Thoracic aorta (tissue), 2 donors: ENCODE measurements around the gene MADCAM1. TPM values are rescaled to one million over a fixed set of nuclear protein-coding genes. Genes with fewer than 3 reads are reported as not detected.

ENCODE experiments used
- ATAC-seq: fragments of 150-250 bp; one replicate; pipeline ENCODE4 v1.8.0; 2017; ENCODE audit warnings: low read depth; ENCODE audit not compliant: insufficient number of reproducible peaks, low FRiP score
- DNase-seq: peaks from one replicate; pipeline ENCODE4 v3.0.0-alpha.2; 2020; ENCODE audit warnings: low spot score
- H3K27ac ChIP-seq, 2 donors: fragments of 200-600 bp; sonication (generic); 1 replicate in 1 of 2; 2 replicates in 1 of 2; pipeline ENCODE4 v1.5.1; 2016; ENCODE audit warnings: mild to moderate bottlenecking in 2 of 2, moderate library complexity in 2 of 2
- H3K27me3 ChIP-seq: fragments of 200-600 bp; sonication (generic); replicated peaks from 2 replicates; pipeline ENCODE4 v1.6.0; 2016; ENCODE audit warnings: mild to moderate bottlenecking; ENCODE audit not compliant: insufficient read depth
- H3K36me3 ChIP-seq: fragments of 200-600 bp; sonication (generic); one replicate; pipeline ENCODE4 v1.5.1; 2016
- H3K4me1 ChIP-seq, 2 donors: fragments of 200-600 bp; sonication (generic); 1 replicate in 1 of 2; 2 replicates in 1 of 2; pipeline versions ENCODE4 v1.5.1 to v1.6.0; 2016; ENCODE audit warnings: low read depth in 2 of 2, mild to moderate bottlenecking in 1 of 2; ENCODE audit not compliant: control insufficient read depth in 1 of 2
- H3K4me3 ChIP-seq: fragments of 200-600 bp; sonication (generic); 2 replicates; pipeline ENCODE4 v1.5.1; 2016; ENCODE audit warnings: mild to moderate bottlenecking
- H3K9me3 ChIP-seq: fragments of 200-600 bp; sonication (generic); 2 replicates; pipeline ENCODE4 v1.5.1; 2016
- CTCF ChIP-seq: fragments of 200-600 bp; sonication (generic); IDR thresholded peaks from one replicate; pipeline ENCODE4 v1.5.1; 2019; ENCODE audit warnings: antibody characterized with exemption
- total RNA-seq, 2 donors: library from RNA; depleted of rRNA; stranded (reverse); fragments of >200 nt; gene quantifications; one replicate each; pipeline versions ENCODE4 v1.1.0 to v1.2.3, GENCODE V29; 2016

The MADCAM1 gene
- total RNA-seq, 2 donors from 2014 or later, result 0.92 TPM; not detected in 1

- H3K27ac ChIP-seq, result peak within 1 kb of the TSS; percentile 96
- H3K4me3 ChIP-seq, result peak within 1 kb of the TSS; percentile 96
- DNase-seq, result no peak
- no peak for ATAC-seq
- peaks cover 10 to 18% of the 10 kb centered on the region in 2 donors for H3K4me1 ChIP-seq
- TF ChIP-seq CTCF, result no peak
- no peaks in the 10 kb centered on the region for H3K36me3 ChIP-seq
- no peaks in the 10 kb centered on the region for H3K9me3 ChIP-seq
- no peaks in the 10 kb centered on the region for H3K27me3 ChIP-seq
These were observed 11.3 kb downstream of the MADCAM1 start, which contains the start of gene TPGS1 for GRCh38 chr19:507286-508203. Gene TPGS1 (plus strand): TSS chr19:507497. CDS start chr19:507507, 10 bp downstream.

GRCh38 chr19:508204-509150 lies 12.2 kb downstream of the MADCAM1 start:
- DNase-seq (no peak), ATAC-seq (no peak)
- peak overlapping the region; percentile 96 for H3K4me3 ChIP-seq
- no peak for TF ChIP-seq CTCF
- H3K27me3 ChIP-seq, result no peaks in the 10 kb centered on the region
- H3K36me3 ChIP-seq, result no peaks in the 10 kb centered on the region
- peaks cover 10 to 18% of the 10 kb centered on the region in 2 donors for H3K4me1 ChIP-seq
- no peaks in the 10 kb centered on the region for H3K9me3 ChIP-seq
- no peak overlapping the region for H3K27ac ChIP-seq

GRCh38 chr19:510606-511100 lies 14.4 kb downstream of the MADCAM1 start:
- peaks cover 10 to 18% of the 10 kb centered on the region in 2 donors for H3K4me1 ChIP-seq
- DNase-seq (no peak), ATAC-seq (no peak)
- no peak overlapping the region for H3K27ac ChIP-seq
- peak; percentile 80 for TF ChIP-seq CTCF
- no peaks in the 10 kb centered on the region for H3K9me3 ChIP-seq
- no peaks in the 10 kb centered on the region for H3K27me3 ChIP-seq
- H3K36me3 ChIP-seq, result no peaks in the 10 kb centered on the region
- no peak overlapping the region for H3K4me3 ChIP-seq

- Histone ChIP-seq H3K36me3 (no peaks in the 10 kb centered on the region), H3K27ac (no peak overlapping the region), H3K4me1 (peaks cover 9 to 15% of the 10 kb centered on the region in 2 donors), H3K4me3 (no peak overlapping the region), H3K9me3 (no peaks in the 10 kb centered on the region), H3K27me3 (no peaks in the 10 kb centered on the region)
- no peak for DNase-seq
- no peak for ATAC-seq
- TF ChIP-seq CTCF, result no peak
These were observed 15.0 kb downstream of the MADCAM1 start for GRCh38 chr19:511101-511851.
